NCI-H2029 (cell line): ENCODE results near the gene TMEM106C.

Source experiments
- DNase-seq: peaks from one replicate; lab custom pipeline; 2025; lab: John Stamatoyannopoulos, UW

TMEM106C gene

DNA sequence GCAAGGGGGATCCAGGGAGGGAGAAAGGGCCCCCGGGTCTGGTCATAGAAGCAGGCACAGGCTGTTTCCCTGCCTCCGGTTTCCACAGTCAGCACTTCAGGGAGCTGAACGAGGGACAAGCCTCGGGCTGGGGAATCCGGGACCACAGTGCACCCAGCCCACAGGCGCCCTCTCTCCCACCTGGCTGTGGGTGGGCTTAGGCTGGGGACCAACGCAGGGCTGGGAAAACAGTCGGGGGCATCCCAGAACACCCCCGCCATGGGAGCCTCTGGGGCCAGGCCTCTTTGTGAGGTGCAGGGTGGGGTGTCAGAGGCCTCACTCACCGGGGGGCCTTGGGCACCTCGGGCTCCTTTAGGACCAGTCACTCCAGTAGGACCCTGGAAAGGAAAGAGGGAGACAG, 16.3 kb downstream of the TMEM106C start:
- no peak for DNase-seq

DNA sequence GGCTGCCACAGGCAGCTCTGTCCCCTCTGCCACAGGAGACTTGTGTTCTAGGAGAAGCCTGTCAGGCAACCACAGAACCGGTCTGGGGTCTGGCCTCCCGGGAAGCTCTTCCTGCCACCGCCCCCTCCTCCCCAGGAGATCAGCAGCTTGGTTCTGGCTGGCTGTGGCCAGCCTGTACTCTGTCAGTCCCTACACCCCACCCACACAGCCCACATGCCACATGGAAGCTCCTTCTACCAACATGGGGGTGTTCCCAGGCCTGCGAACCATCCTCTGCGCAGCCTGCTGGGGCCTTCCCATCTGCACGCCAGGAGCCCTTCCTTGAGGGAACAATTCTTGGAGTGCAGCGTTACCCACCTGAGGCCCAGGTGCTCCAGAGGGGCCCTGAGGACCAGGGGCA, 16.8 kb downstream of the TMEM106C start:
- DNase-seq = no peak

DNA sequence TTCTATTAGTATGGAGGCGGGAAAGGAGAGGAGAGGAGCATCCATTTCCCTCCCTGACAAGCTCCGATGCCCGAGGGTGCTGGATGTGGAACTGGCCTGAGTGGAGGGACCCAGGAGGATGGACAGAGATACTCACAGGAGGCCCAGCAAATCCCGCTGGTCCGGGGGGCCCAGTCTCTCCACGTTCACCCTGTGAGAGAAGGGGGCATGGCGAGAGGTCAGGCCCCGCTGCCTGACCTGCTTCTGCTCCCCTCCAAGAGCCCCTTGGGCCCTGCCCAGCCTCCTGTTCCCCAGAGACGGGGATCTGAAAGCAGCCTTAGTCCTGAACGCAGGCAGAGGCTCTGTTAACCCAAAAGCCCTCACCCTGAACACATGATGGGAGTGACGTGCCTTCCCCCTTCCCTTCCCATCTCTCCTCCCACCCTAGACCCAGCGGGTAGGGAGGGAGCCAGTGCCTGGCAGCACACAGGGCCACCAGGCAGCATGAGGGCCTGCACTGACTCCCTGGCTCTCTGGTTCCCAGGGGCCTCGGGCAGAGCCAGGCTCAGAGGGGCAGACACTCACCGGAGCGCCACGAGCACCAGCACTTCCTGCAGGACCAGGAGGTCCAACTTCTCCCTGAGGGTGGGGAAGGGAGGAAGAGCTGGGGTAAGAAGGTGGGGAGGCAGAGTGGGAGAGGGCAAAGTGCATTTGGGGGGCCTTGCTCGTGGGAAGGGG, 17.5 kb downstream of the TMEM106C start:
- DNase-seq = no peak

DNA sequence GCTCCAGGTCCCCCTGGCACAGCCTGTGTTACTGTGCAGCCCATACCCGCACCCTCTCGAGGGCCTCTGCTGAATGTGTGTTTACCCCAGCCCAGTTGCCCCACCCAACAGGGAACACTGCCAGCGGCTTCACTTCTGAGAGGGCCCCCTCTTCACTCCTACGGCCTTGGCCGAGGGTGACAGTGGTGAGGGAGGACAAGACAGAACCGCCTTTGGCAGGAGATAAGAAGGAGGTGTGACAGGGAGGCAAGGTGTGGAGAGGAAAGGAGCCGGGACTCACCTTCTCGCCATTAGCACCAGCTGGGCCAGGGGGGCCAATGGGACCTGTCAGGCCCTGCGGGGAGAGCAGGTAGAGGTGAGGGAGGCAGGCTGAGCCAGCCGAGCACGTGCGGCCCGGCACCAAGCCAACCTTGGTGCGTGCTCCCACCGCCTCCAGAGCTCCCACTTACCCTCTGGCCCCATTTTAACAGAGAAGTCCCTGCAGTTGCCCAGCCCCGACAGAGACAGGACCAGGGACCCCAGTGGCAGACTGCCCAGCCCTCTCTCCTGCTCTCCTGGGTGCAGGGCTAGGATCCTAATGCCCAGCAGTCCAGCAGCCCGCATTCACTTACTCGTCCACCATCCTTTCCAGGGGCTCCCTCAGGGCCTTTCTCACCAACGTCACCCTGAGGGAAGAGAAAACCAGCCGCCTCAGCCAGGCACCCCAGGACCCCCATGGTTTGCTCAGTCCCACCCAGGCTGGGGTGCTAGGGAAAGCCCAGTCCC, 18.3 kb downstream of the TMEM106C start:
- DNase-seq = peak; percentile 22

DNA sequence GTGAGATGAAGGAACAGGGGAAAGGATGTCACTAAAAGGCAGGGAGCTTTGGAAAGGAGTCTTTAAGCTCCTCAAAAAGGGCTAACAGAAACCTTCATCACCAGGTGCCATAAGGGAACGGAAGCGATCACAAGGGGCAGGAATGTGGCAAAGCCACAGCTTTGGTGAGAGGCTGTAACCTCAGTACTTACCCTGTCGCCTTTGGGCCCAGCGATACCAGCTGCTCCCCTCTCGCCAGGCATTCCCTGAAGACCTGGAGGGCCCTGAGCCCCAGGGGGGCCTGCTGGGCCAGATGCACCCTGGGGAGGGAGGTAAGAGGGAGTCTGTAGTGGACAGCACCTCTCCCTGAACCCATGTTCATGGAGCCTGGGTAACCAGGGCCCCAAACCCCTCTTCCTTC, 18.9 kb downstream of the TMEM106C start:
- DNase-seq = no peak

DNA sequence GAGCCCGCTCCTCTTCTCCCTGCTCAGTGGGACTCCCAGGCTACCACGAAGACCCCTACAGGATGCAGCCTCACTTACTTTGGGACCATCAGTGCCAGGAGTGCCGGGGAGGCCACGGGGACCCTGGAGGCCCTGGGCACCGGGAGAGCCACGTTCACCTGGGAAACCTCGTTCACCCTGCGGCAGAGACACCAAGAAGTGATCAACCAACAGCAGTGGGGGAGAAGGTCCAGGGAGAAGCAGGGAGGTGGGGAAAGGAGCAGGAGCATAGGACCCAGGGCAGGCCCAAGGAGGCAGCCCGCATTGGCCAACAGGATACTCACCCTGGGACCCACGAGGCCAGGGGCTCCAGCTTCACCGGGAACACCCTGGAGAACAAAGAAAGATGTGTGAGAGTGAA, 19.4 kb downstream of the TMEM106C start:
- DNase-seq = no peak

DNA sequence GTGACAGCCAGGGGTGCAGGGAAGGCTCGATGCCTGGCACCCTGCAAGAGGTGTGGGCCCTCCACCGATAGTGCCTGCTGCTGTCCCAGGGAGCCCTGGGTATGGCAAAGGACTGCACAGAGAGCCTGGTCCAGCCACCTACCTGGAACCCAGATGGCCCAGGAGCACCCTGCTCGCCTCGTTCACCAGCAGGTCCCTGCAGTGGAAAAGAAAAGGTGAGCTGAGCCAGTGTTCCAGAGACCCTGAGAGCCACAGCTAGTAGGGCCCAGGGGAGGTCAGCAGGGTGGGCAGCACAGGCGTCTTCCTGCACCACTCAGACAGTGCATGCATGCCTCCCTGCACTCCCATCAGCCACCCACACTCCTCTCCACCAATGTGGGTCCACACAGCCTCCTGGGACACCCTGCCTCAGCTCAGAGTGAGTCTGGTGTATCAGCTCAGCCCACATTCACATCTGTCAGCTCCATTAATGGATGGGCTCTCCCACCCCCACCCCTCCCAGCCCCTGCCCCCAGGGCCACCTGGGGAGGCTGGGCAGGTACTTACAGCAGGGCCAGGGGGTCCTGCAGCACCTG, 20.2 kb downstream of the TMEM106C start:
- no peak for DNase-seq

DNA sequence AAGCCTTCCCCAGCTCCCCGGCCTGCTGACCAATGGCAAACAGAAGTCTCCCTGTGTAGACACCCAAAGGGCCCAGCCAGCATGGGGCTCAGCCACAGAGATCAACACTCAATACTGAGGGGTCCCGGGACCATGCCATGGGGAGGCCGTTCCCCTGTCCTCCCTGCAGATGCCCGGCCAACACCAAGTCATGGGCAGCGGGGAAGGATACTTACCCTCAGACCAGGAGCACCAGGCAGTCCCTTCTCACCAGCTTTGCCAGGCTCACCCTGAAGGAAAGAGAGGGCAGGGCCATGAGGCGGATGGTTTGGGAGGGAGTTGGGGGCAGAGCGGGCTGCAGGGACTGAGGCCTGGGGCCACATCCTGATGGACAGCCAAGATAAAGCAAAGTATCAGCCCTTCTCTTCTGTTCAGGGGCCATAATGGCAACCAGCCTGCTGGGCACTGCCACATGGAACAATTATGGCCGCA, 21.0 kb downstream of the TMEM106C start:
- no peak for DNase-seq

DNA sequence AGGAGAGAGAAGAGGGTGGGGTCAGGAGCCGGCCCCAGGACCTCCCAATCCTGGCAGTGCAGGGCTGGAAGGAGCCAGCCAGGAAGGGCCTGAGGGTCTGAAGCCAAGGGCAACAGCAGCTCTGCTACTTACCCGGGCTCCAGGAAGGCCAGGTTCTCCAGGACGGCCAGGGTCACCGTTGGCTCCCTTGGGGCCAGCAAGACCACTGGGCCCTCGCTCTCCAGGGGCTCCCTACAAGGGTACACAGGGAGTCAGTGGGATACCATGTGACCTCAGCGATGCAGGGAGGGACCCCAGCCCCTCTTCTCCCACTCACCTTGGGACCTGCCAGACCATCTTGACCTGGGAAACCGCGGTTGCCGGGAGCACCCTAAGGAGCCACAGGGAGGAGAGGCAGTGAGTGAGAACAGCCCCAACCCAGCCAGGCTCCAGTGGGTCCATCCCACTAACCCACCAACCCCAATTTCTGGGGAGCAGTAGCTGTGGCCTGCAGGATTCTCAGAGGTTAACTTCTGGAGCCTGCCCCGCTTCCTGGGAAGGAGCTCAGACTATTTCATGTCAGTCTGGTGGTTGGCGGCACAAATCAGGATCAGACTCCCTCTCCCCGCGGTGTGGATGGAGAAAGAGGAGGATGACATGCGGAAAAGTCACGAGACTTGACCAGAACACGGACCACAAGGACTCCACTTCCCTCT, 22.3 kb downstream of the TMEM106C start:
- DNase-seq = no peak

DNA sequence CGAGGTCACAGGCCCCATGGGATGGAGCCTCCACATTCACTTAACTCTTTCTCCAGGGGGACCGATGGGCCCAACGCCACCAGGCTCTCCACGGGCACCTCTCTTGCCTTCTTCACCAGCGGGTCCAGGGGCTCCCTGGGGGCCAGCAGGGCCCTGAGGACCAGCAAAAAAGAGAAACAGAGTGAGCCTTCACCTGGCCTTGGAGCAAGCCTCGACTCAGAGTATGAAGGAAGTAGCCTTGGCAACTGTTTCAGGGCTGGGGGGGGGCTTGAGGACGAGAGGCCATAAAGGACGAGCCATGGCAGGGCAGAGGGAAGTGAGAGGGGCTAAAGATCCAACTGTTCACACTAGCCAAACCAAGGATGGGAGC, 22.9 kb downstream of the TMEM106C start:
- DNase-seq = no peak

DNA sequence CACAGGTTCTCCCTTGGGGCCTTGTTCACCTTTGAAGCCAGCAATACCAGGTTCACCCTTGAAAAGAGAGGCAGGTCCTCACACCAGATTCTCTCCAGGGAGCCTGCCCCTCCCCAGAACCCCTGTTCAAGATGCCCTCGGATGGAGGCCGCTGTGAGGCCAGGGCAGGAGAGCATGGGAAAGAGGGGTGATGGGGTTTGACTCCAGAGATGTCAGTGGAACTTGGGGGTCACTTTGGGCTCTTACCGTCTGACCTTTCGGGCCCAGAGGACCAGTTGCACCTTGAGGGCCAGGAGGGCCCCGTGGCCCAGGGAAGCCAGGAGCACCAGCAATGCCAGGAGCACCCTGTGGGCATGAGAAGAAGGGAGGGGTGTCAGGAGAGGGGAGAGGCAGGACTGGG, 23.4 kb downstream of the TMEM106C start:
- DNase-seq = no peak

DNA sequence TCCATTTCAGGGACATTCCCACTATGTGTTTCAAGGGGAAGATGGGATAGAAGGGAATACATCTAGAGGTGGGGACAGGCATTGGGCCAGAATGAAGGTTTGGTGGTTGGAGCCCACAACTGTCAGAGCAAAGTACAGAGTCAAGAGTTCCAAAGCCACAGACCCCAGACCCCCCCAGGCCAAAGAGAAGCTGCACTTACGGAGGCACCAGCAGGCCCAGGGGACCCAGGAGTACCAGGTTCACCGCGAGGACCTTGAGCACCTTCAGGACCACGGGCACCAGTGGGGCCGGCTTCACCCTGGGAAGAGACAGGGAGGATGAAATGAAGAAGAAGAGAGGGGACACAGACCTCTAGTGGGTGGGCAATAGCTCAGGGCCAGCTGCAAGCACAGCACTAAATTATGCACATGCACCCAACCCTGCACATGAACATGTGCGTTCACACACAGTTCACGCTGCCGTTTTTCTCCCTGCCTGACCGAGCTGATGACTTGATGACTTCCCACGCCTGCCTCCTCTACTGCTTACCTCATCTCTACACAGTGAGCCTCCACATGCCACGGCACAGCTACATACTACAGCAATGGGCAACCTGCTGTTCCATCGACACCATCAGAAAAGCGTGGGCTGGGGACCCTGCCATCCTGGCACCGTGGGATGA, 24.1 kb downstream of the TMEM106C start:
- no peak for DNase-seq

DNA sequence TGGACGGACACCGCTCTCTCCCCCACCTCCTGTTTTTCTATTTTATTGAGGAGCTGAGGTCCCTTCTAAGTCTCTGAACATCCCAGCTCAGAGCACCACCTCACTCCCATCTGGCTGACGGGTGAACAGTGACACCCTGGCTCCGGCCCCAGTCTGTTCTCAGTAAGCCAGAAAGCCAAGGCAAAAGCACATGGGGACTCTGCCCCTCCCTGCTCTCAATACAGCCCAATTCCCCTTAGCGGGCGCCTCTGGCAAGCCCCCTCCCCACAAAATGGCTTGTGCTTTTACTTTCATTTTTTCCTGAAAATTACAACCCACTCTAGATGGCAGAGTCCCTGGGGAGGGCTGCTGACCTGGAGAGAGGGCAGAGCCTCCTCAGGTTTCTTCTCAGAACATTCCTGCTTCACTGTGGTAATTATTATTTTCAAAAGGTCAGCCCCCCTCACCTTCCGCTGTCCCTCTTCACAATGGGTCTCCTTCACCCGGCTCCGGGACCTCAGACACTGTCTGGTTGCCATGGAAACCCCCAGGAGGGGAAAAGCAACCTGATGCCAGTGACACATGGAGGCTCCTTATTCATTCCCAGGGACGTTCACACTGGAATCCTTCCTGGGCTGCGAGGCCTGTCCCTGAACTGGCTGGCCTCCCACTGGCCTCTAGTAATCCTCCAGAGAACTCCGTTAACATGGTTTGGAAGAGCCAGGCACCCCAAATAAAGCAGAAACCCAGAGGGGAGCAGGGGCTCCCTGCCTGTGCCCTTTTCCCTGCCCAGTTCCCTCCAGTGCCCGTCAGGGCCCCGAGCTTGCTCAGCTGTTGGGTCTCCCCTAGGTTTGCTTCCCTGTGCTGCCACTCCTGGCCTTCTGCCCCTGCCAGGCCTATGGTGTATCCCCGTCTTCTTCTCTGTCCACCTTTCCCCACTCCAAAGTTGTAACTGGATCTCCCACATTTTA, 25.0 kb downstream of the TMEM106C start:
- no peak for DNase-seq

DNA sequence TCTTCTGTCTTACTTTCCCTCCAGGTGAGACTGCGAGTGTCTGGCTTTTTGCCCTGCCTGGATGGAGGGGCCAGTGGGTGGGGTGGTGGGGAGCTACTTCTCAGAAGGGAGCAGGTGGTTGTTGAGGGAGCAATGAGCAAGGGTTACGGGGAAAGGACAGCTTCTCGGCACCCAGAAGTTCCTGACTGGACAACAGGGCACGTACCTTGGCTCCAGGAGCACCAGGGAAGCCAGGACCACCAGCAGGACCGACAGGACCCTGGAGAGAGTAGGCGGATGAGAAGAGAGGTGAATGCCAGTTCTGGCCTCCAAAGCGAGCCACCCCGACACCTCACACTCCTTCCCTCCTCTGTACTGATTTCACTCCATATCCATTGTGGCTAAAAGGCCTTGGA, 25.6 kb downstream of the TMEM106C start:
- no peak for DNase-seq

DNA sequence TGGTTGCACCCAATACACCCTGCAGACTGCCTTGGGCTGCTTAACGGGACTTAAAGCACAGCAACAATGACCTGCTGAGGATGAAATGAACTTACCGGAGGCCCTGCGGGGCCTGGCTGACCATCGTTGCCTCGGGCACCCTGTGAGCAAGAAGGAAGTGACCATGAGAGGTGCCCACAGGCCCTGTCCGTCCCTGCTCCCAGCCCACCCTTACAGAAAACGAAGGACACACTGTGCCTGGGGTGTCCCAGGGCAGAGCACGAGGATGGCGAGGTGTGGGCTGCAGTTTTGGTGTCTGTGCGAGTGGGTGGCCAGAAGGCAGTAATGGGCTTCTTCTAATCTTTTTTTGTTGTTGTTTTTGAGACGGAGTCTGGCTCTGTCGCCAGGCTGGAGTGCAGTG, 26.3 kb downstream of the TMEM106C start:
- DNase-seq = no peak

DNA sequence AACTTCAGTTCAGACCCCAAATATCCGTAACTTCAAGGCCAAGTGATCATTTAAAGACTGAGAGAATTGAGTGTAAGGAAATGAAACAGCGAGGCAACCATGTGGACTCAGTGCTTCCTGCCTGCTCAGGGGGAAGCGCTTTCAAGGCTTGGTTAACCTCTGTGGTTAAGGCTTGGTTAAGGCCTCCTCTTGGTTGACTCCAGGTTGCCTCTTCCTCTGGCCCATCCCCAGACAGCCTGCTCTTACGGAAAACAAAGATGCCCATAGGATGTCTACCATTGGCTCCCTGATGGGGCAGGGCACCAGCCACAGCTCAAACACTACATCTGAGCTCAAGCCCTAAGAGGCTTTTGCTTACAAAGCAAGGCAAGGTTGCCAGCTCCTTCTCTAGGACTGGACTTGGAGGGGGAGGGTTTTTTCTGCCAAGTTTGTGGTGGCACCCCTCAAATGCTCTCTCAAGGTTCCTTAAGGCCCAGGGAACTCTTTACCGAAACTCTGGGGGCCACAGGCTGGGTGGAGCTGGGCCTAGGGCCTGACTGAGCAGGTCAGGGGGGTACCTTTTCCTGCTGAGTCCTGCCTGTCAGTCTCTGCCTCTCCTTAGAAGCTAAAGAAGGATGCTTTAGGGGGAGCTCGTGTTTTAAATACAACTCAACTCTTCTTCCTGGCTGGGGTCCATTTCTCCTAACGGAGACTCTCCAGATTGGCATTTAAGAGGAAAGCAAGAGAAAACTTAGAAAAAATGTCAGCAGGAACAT, 27.1 kb downstream of the TMEM106C start:
- no peak for DNase-seq

DNA sequence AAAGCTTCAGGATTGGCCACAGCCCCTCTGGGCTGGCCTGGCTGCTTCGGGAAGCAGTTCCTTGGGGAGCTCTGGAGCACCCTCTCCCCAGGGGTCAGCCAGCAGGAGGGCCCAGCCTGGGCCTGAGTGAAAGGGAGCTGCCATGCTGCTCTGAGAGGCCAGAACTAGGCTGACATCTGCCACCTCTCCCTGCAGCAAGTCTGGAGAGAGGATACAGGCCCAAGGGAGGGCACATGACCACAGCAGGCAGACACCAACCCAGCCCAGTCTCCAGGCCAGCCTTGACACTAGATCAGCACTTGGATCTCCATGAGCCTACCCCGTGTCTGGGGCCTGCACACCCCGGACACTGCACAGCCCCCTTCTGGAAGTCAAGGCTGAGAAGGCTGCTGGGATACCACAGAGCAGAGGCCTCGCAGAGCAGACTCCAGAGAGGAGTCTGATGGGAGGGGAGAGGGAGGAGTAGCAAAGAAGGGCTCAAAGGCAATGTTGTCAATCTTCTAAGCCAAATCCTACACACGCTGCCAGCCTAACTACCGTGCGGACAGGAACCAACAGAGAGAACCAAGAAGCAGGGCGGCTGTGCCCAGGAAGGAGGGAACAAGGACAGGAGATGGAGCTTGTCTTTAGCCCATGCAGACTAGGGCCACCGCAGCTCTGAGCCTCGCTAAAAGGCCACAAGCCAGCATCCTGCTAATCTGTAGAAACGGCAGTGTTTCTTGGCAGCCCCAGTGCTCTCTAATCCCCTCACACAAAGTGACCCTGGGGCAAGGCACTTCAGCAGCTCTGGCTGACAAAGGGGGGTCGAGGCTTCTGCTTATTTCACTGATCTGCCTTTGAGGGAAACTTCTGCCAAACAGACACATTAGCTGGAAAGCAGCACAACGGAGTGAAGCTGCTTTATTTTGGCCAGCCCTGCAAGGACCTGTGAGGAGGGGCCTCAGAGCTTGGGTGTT, 28.0 kb downstream of the TMEM106C start:
- DNase-seq = no peak

DNA sequence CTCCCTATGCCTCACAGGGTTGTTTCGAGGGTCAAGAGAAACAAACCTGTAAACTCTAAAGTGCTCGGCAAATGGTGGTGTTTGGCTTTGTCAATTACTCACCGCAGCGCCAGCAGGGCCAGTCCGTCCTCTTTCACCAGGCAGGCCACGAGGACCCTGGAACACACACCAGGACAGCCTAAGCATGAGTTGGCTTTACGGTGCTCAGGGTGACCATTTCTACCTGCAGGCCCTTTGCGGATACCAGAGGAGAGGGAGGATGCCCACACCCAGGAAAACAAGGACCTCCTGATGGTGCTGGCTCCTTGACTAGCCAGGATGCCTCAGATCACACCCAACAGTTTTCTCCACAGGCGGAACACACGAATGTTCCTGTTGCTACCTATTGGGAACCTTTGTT, 29.4 kb downstream of the TMEM106C start:
- DNase-seq = no peak

DNA sequence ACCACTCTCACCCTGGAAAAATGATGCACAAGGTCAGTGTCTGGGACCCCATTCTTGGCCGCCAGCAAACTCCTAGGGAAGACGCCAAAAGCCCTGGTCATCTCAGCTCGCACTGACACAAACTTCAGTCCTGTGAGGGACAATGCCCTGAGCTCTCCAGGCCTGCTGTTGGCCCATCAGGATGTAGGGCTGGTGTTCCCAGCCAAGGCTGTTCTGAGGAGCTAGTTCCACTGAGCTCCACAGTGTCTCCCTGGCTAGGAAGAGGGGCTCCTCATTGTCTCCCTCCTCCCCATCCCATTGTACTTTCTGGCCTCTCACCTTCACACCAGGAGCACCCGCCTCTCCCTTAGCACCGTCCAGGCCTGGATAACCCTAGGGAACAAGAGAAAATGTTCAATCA, 30.1 kb downstream of the TMEM106C start:
- DNase-seq = no peak
